Osteocyte (in vitro differentiated cells): ENCODE results near the gene UBASH3A. TPM values are rescaled to one million over a fixed set of nuclear protein-coding genes. Genes with fewer than 3 reads are reported as not detected.

Source experiments
- DNase-seq: peaks from one replicate; pipeline ENCODE4 v3.0.0; 2021; ENCODE audit warnings: mixed read lengths; ENCODE audit not compliant: unreplicated experiment; ENCODE audit errors: extremely low spot score
- H3K27ac Mint-ChIP-seq: one replicate; pipeline ENCODE4 v1.8.0; 2021; ENCODE audit warnings: mild to moderate bottlenecking, mixed read lengths; ENCODE audit not compliant: unreplicated experiment
- H3K27me3 Mint-ChIP-seq: one replicate; pipeline ENCODE4 v1.8.0; 2021; ENCODE audit warnings: mixed read lengths; ENCODE audit not compliant: unreplicated experiment
- H3K36me3 Mint-ChIP-seq: one replicate; pipeline ENCODE4 v1.8.0; 2021; ENCODE audit warnings: mixed read lengths; ENCODE audit not compliant: unreplicated experiment
- H3K4me1 Mint-ChIP-seq: one replicate; pipeline ENCODE4 v1.8.0; 2021; ENCODE audit warnings: mixed read lengths; ENCODE audit not compliant: unreplicated experiment
- H3K4me3 Mint-ChIP-seq: one replicate; pipeline ENCODE4 v1.8.0; 2021; ENCODE audit warnings: mild to moderate bottlenecking, moderate library complexity, mixed read lengths; ENCODE audit not compliant: unreplicated experiment
- H3K9me3 Mint-ChIP-seq: one replicate; pipeline ENCODE4 v1.8.0; 2021; ENCODE audit warnings: mixed read lengths; ENCODE audit not compliant: unreplicated experiment
- total RNA-seq: library from RNA; stranded (reverse); gene quantifications from 2 replicates; pipeline ENCODE4 v1.2.1, GENCODE V29; 2021
- TF ChIP-seq, protein P1 (sequence below): fragments of 200-600 bp; sonication (generic); IDR thresholded peaks from 2 replicates; pipeline ENCODE4 v1.5.0; 2021; ENCODE audit warnings: antibody characterized with exemption, mild to moderate bottlenecking, moderate library complexity

UBASH3A gene
- total RNA-seq, 1 donor from 2014 or later = not detected

DNA sequence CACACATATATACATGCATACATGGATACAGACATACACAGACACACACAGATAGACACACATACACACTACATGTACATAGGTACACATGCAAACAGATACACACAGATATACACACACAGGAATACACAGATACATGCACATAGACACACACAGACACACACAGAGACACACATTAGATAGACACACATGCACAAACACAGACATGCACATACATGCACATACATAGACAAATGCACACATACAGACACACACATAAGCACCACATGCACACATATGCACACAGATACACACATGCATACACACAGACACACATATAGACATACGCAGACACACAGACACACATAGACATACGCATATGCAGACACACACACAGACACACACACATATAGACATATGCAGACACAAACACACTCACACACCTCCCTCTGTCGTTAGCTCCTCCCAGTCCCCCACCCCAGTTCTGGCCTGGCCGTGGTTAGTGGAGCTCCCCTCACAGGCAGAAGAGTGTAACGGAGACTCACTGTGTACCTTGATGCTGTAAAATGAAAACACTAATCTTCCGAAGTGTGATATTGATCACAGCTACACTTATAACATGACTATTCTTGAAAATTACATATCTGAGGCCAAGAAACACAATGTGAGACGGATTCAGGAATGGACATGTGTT is 7.6 kb downstream of the UBASH3A start:
- Mint-ChIP-seq H3K36me3 (no peaks in the 10 kb centered on the region), H3K27ac (no peak overlapping the region), H3K4me3 (no peak overlapping the region), H3K9me3 (no peaks in the 10 kb centered on the region), H3K4me1 (peaks cover 5% of the 10 kb centered on the region), H3K27me3 (peaks cover 25% of the 10 kb centered on the region)
- TF ChIP-seq, protein P1, sequence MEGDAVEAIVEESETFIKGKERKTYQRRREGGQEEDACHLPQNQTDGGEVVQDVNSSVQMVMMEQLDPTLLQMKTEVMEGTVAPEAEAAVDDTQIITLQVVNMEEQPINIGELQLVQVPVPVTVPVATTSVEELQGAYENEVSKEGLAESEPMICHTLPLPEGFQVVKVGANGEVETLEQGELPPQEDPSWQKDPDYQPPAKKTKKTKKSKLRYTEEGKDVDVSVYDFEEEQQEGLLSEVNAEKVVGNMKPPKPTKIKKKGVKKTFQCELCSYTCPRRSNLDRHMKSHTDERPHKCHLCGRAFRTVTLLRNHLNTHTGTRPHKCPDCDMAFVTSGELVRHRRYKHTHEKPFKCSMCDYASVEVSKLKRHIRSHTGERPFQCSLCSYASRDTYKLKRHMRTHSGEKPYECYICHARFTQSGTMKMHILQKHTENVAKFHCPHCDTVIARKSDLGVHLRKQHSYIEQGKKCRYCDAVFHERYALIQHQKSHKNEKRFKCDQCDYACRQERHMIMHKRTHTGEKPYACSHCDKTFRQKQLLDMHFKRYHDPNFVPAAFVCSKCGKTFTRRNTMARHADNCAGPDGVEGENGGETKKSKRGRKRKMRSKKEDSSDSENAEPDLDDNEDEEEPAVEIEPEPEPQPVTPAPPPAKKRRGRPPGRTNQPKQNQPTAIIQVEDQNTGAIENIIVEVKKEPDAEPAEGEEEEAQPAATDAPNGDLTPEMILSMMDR = peak; percentile 19
- DNase-seq = no peak

DNA sequence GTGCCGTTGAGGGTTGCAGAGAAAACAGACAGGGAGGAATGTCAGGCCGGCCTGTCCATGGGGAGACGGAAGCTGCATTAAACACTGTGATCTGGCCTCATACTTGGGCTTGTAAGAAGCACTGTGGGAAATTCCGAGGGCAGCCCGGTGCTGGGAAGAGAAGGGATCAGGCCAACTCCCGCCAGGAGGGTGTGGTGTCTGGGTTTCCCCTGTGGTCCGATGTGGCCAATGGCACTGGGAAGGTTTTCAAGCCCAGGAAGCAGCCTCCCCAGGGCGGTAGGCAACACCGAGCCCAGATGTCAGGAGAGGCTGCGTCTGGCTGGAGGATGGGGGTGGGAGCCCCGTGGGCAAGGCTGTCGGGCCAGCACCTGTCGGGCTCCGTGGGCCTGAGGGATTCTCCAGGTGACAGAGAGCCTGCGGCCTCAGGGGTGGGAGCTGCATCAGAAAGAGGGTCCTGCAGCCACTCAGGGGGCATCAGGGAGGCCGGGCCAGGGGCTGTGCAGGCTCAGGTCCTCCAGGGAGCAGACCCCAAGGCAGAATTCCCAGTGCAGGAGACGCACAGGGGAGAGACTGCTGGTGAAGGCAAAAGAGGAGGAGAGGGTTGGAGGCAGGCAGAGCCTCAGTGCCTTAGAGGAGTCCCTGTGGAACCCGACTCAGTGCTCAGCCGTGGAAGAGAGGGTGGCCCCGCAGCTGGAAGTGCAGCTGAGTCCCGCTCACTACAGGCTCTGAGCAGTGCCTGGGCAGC is 8.4 kb downstream of the UBASH3A start:
- Mint-ChIP-seq H3K36me3 (no peaks in the 10 kb centered on the region), H3K4me1 (peaks cover 5% of the 10 kb centered on the region), H3K9me3 (no peaks in the 10 kb centered on the region), H3K27ac (no peak overlapping the region), H3K4me3 (no peak overlapping the region), H3K27me3 (peaks cover 22% of the 10 kb centered on the region)
- TF ChIP-seq, protein P1 = no peak
- DNase-seq = no peak

DNA sequence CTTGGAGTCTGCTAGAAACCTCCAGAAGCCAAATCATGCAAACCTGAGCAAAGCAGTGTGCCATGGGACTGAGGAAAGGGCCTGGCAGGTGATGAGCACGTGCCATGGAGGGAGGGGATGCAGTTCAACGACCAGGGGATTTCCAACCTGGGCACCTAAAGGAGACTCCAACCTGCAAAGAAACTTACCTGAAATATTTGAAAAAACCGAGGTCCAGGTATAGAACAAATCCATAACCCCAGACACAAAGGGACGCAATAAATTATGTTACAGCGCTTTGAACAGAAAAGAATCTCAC is 8.9 kb downstream of the UBASH3A start:
- DNase-seq = no peak
- Mint-ChIP-seq H3K27me3 (peaks cover 23% of the 10 kb centered on the region), H3K4me3 (no peak overlapping the region), H3K4me1 (peaks cover 5% of the 10 kb centered on the region), H3K36me3 (no peaks in the 10 kb centered on the region), H3K27ac (no peak overlapping the region), H3K9me3 (no peaks in the 10 kb centered on the region)
- TF ChIP-seq, protein P1 = no peak

DNA sequence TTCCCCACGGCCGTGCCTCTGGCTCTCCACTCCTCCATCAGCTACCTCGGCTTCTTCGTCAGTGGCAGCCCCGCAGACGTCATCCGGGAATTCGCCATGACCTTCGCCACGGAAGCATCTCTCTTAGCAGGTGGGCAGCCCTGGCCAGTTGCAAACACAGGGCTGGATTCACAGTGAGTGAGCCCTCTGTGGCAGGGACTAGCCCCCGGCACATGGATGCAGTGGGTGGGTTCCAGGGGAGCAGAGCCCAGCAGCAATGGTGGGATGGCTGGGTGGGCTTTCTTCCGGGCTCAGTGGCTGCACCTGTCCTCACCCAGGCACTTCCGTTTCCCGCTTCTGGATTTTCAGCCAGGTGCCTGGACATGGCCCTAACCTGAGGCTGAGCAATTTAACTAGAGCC is 9.4 kb downstream of the UBASH3A start:
- Mint-ChIP-seq H3K4me1 (peaks cover 5% of the 10 kb centered on the region), H3K27ac (no peak overlapping the region), H3K36me3 (no peaks in the 10 kb centered on the region), H3K9me3 (no peaks in the 10 kb centered on the region), H3K4me3 (no peak overlapping the region), H3K27me3 (peaks cover 19% of the 10 kb centered on the region)
- no peak for DNase-seq
- TF ChIP-seq, protein P1 = no peak

DNA sequence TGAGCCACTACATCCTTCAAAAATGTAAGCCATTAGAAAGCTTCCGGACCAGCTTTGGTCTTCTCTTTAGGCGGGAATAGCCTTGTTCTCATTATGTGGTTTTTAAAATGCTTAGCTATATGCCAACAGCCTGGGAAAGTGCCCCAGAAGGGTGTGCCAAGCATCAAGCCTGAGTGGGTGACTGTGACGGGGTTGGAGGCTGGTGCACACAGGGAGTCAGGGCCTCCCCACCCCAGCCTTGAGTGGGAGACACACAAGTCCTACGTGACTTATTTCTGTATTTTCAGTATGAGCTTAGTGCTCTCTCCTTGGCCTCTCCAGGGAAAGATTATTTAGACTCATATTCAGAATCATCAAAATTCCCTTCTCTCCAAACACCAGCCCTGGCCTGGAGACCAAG is 9.8 kb downstream of the UBASH3A start:
- peaks cover 5% of the 10 kb centered on the region for H3K4me1 Mint-ChIP-seq
- H3K9me3 Mint-ChIP-seq = no peaks in the 10 kb centered on the region
- TF ChIP-seq, protein P1 = no peak
- no peak for DNase-seq
- no peak overlapping the region for H3K27ac Mint-ChIP-seq
- peaks cover 19% of the 10 kb centered on the region for H3K27me3 Mint-ChIP-seq
- H3K4me3 Mint-ChIP-seq = no peak overlapping the region
- no peaks in the 10 kb centered on the region for H3K36me3 Mint-ChIP-seq
